ENCODE data around the gene AIMP2.

The AIMP2 gene

DNA sequence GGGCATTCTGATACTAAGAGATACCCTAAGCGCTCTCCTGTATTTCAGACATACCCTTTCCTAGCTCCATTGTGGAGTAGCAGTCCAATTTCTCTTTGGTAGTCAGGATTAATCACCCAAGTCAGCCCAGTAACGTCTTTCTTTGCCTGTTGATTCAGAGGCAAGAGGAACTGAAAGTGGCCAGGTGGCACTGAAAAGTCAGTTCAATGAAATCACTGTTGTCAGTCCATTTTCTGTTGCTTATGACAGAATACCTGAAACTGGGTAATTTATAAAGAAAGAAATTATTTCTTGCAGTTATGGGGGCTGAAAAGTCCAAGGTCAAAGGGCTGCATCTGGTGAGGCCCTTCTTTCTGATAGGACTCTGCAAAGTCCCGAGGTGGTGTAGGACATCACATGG, 62.3 kb downstream of the AIMP2 start:
- Histone ChIP-seq H3K27ac (ENCODE audit: low read length) (no peak overlapping the region), H3K4me1 (ENCODE audit: insufficient read depth, low read length) (no peaks in the 10 kb centered on the region), H3K27me3 (ENCODE audit: insufficient read depth, low read length) (no peaks in the 10 kb centered on the region), H3K9ac (ENCODE audit: low read depth, low read length) (no peak overlapping the region), H3K36me3 (ENCODE audit: insufficient read depth, low read depth, low read length) (no peaks in the 10 kb centered on the region), H3K9me3 (ENCODE audit: insufficient read depth, low read depth, low read length) (no peaks in the 10 kb centered on the region), H3K4me3 (ENCODE audit: low read length) (no peak overlapping the region)
